ENCODE results near the gene SCGB2B2.

DNA sequence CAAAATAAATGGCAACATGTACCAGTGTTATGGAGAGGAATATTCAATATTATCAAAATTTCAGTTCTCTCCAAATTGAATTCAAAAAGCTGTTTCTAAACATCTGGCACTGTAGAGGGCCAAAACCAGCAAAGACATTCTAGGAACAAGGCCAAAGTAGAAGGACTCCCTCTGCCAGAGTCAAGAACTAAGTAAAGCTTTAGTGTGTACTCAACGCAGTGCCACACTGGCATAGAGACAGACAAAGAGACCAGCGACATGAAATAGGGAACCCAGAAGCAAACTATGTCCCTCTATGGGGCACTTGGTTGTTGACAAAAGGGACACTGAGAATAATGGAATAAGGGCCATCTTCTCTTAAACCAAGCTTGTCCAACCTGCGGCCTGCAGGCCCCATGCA, 15.6 kb downstream of the SCGB2B2 start:
- TF ChIP-seq CTCF (optimal IDR thresholded peaks at IDR 0.05 in 1 of 3, IDR thresholded peaks at IDR 0.05 in 1 of 3, conservative IDR thresholded peaks at IDR 0.05 in 1 of 3; ENCODE audit: extremely low read depth in 1 of 3, insufficient read depth in 2 of 3, low read length in 3 of 3): no peak
- TF ChIP-seq EZH2 (IDR thresholded peaks at IDR 0.05; ENCODE audit: low read length): no peak

Data from keratinocyte (primary cell).